Measurements from ENCODE around the gene TDRD12. TPM values are rescaled to one million over a fixed set of nuclear protein-coding genes. Genes with fewer than 3 reads are reported as not detected.
"Not testable (repeated sequence)": the region's sequence is repeated elsewhere in the genome, so short reads cannot be mapped to it uniquely, and the experiment has no call there.

The TDRD12 gene
- total RNA-seq, 1 donor from 2014 or later: 1.6 TPM

DNA sequence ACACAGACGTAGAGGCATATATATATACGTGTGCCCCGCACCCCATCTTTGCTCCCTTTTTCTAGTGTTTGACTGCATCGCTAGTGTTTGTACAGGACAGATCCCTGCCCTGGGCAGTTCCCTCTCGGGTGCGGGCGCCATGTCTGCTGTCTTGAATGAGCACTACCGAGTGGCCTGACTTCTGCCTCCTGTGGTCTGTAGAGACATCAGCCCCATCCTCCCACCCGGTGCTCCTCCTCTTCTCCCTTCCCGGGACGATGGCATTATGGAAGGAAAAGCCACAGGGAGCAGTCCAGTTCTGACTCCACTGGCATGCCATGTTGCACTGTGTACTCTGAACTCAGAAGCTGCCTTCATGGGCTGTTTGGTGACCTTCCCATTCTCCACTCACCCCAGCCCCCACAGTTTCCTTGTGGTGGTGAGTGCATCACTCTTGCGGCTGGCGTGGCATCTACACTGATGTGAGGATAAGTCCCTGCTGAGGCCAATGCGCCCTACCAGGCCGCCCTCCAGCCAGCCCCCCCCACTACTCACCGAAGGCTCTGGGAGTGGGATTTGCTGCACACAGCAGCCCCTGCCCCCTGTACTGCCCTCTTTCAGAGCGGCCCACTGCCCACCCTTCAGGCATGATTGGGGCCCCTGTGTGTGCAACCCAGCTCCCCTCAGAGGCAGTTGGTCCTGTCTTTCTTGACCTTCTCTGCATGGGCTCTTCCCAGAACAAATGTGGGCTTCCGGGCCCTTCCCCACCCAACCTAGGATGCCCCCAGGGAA lies 25.2 kb downstream of the TDRD12 start:
- Histone ChIP-seq H3K9me3 (ENCODE audit: control insufficient read depth in 3 of 3, low read length in 3 of 3) (no peaks in the 10 kb centered on the region), H3K9ac (ENCODE audit: low read depth in 1 of 3, low read length in 3 of 3) (no peak overlapping the region), H3K27me3 (ENCODE audit: control insufficient read depth in 3 of 3, insufficient read depth in 3 of 3, low read length in 3 of 3) (peaks cover 7 to 17% (median 8%) of the 10 kb centered on the region in 3 donors), H3K27ac (ENCODE audit: low read depth, low read length) (no peak overlapping the region), H3K4me1 (ENCODE audit: control insufficient read depth in 3 of 3, insufficient read depth in 3 of 3, low read length in 3 of 3) (no peaks in the 10 kb centered on the region), H3K4me3 (ENCODE audit: low read length in 3 of 3) (no peak overlapping the region), H3K36me3 (ENCODE audit: control insufficient read depth in 3 of 3, insufficient read depth in 3 of 3, low read length in 3 of 3) (no peaks in the 10 kb centered on the region)

DNA sequence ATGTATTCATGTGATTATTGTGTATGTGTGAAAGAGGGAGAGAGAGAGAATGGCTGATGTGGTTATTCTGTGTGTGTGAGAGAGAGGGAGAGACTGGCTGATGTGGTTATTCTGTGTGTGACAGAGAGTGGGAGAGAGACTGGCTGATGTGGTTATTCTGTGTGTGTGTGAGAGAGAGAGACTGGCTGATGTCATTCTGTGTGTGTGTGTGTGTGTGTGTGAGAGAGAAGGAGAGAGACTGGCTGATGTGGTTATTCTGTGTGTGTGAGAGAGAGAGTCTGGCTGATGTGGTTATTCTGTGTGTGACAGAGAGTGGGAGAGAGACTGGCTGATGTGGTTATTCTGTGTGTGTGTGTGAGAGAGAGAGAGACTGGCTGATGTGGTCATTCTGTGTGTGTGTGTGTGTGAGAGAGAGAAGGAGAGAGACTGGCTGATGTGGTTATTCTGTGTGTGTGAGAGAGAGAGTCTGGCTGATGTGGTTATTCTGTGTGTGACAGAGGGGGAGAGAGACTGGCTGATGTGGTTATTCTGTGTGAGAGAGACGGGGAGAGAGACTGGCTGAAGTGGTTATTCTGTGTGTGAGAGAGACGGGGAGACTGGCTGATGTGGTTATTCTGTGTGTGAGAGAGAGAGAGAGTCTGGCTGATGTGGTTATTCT lies 26.2 kb downstream of the TDRD12 start:
- not testable (repeated sequence) for H3K4me1 ChIP-seq (ENCODE audit: control insufficient read depth in 3 of 3, insufficient read depth in 3 of 3, low read length in 3 of 3); H3K4me3 ChIP-seq (ENCODE audit: low read length in 3 of 3); H3K27ac ChIP-seq (ENCODE audit: low read depth, low read length); H3K9ac ChIP-seq (ENCODE audit: low read depth in 1 of 3, low read length in 3 of 3); H3K36me3 ChIP-seq (ENCODE audit: control insufficient read depth in 3 of 3, insufficient read depth in 3 of 3, low read length in 3 of 3); H3K9me3 ChIP-seq (ENCODE audit: control insufficient read depth in 3 of 3, low read length in 3 of 3)
- peaks cover 7 to 19% (median 8%) of the 10 kb centered on the region in 3 donors for H3K27me3 ChIP-seq (ENCODE audit: control insufficient read depth in 3 of 3, insufficient read depth in 3 of 3, low read length in 3 of 3)

DNA sequence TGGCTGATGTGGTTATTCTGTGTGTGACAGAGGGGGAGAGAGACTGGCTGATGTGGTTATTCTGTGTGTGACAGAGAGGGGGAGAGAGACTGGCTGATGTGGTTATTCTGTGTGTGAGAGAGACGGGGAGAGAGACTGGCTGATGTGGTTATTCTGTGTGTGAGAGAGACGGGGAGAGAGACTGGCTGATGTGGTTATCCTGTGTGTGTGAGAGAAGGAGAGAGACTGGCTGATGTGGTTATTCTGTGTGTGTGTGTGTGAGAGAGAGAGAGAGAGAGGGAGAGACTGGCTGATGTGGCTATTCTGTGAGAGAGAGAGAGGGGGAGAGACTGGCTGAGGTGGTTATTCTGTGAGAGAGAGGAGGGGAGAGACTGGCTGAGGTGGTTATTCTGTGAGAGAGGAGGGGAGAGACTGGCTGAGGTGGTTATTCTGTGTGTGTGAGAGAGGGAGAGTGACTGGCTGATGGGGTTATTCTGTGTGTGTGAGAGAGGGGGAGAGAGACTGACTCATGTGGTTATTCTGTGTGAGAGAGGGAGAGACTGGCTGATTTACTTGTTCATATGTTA lies 27.1 kb downstream of the TDRD12 start:
- peaks cover 7 to 19% (median 8%) of the 10 kb centered on the region in 3 donors for H3K27me3 ChIP-seq (ENCODE audit: control insufficient read depth in 3 of 3, insufficient read depth in 3 of 3, low read length in 3 of 3)
- not testable (repeated sequence) for H3K27ac ChIP-seq (ENCODE audit: low read depth, low read length); H3K4me1 ChIP-seq (ENCODE audit: control insufficient read depth in 3 of 3, insufficient read depth in 3 of 3, low read length in 3 of 3); H3K4me3 ChIP-seq (ENCODE audit: low read length in 3 of 3); H3K36me3 ChIP-seq (ENCODE audit: control insufficient read depth in 3 of 3, insufficient read depth in 3 of 3, low read length in 3 of 3); H3K9me3 ChIP-seq (ENCODE audit: control insufficient read depth in 3 of 3, low read length in 3 of 3); H3K9ac ChIP-seq (ENCODE audit: low read depth in 1 of 3, low read length in 3 of 3)

DNA sequence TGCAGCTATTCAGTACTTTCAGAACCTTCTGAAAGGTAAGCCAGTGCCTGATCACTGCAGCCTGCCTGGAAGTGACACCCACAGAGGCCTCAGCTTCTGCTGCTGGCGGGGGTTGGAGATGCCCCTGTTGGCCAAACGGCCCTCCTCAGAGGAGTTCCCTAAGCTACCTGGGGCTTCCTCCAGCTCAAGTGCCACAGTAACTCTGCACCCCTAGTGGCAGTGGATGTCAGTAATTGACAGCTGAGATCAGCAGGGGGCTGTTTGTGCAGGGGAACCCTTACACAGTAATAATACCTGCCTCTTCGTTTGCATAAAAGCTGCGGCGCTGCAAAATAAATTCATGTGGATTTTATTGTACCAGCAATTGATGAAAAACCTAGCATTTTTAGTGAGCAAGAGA lies 28.9 kb downstream of the TDRD12 start:
- no peak overlapping the region for H3K4me3 ChIP-seq (ENCODE audit: low read length in 3 of 3)
- no peaks in the 10 kb centered on the region for H3K4me1 ChIP-seq (ENCODE audit: control insufficient read depth in 3 of 3, insufficient read depth in 3 of 3, low read length in 3 of 3)
- no peaks in the 10 kb centered on the region for H3K9me3 ChIP-seq (ENCODE audit: control insufficient read depth in 3 of 3, low read length in 3 of 3)
- no peaks in the 10 kb centered on the region for H3K36me3 ChIP-seq (ENCODE audit: control insufficient read depth in 3 of 3, insufficient read depth in 3 of 3, low read length in 3 of 3)
- peaks cover 7 to 19% (median 8%) of the 10 kb centered on the region in 3 donors for H3K27me3 ChIP-seq (ENCODE audit: control insufficient read depth in 3 of 3, insufficient read depth in 3 of 3, low read length in 3 of 3)
- no peak overlapping the region for H3K9ac ChIP-seq (ENCODE audit: low read depth in 1 of 3, low read length in 3 of 3)
- no peak overlapping the region for H3K27ac ChIP-seq (ENCODE audit: low read depth, low read length)

DNA sequence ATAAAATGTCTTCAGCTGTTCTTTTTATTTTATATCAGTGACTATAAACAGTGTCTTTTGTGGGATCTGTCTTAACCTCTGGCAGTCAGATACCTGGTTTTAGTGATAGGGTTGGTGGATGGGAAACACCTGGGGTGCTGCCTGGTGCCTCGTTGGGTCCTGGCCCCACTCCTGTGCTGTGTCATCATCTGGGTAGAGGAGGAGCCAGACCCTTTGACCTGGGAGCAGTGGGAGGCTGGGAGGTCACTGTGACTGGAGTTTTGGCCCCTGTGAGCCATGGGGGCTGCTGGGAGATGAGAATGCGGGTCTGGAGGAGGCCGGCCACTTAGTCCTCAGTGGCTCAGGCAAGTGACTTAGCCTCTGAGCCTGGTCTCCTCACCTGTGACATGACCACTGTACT lies 29.4 kb downstream of the TDRD12 start:
- H3K4me1 ChIP-seq (ENCODE audit: control insufficient read depth in 3 of 3, insufficient read depth in 3 of 3, low read length in 3 of 3): no peaks in the 10 kb centered on the region
- H3K27me3 ChIP-seq (ENCODE audit: control insufficient read depth in 3 of 3, insufficient read depth in 3 of 3, low read length in 3 of 3): peaks cover 7 to 19% (median 8%) of the 10 kb centered on the region in 3 donors
- H3K36me3 ChIP-seq (ENCODE audit: control insufficient read depth in 3 of 3, insufficient read depth in 3 of 3, low read length in 3 of 3): no peaks in the 10 kb centered on the region
- no peak overlapping the region for H3K9ac ChIP-seq (ENCODE audit: low read depth in 1 of 3, low read length in 3 of 3)
- no peak overlapping the region for H3K27ac ChIP-seq (ENCODE audit: low read depth, low read length)
- no peaks in the 10 kb centered on the region for H3K9me3 ChIP-seq (ENCODE audit: control insufficient read depth in 3 of 3, low read length in 3 of 3)
- no peak overlapping the region for H3K4me3 ChIP-seq (ENCODE audit: low read length in 3 of 3)

DNA sequence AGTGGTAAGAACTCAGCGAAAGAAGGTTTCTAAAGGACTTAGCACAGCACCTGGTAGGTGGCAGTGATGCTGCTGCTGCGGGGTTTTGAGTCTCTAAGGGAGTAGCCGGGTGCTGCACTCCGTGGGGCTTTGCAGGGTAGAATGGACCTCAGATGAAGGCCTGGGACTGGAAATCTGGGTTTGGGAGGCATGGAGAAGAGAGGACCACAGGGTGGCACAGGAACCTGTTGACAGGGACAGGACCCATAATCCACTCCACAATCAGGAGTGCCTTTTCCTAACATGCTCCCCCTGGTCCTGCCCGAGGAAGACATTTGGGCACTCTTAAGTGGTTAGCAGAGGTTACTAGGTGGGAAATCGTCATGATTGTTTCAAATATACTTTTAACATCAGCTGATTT lies 29.8 kb downstream of the TDRD12 start:
- Histone ChIP-seq H3K27me3 (ENCODE audit: control insufficient read depth in 3 of 3, insufficient read depth in 3 of 3, low read length in 3 of 3) (peaks cover 7 to 19% (median 8%) of the 10 kb centered on the region in 3 donors), H3K4me1 (ENCODE audit: control insufficient read depth in 3 of 3, insufficient read depth in 3 of 3, low read length in 3 of 3) (no peaks in the 10 kb centered on the region), H3K27ac (ENCODE audit: low read depth, low read length) (no peak overlapping the region), H3K36me3 (ENCODE audit: control insufficient read depth in 3 of 3, insufficient read depth in 3 of 3, low read length in 3 of 3) (no peaks in the 10 kb centered on the region), H3K4me3 (ENCODE audit: low read length in 3 of 3) (no peak overlapping the region), H3K9me3 (ENCODE audit: control insufficient read depth in 3 of 3, low read length in 3 of 3) (no peaks in the 10 kb centered on the region), H3K9ac (ENCODE audit: low read depth in 1 of 3, low read length in 3 of 3) (no peak overlapping the region)

DNA sequence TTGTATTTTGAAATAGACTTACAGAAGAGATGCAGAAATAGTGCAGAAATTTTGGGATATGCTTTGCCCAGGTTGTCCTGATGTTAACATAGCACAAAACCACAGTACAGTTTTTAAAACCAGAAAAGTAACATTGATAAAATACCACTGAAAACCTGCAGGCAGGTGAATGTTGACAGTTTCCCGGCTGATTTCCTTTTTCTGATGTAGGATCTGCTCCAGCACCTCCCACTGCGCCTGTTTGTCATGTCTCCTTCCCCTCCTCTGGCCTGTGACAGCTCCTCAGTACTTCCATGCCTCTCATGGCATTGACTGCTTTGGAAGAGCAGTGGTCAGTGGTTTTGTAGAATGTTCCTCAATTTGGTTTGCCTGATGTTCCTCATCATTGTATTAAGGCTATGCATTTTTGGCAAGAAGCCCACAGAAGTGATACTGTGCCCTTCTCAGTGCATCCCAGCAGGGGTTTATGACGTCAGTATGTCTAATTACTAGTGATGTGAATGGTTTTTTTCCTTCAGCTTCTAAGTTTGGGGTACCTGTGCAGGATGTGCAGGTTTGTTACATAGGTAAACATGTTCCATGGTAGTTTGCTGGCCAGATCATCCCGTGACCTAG lies 31.0 kb downstream of the TDRD12 start:
- H3K36me3 ChIP-seq (ENCODE audit: control insufficient read depth in 3 of 3, insufficient read depth in 3 of 3, low read length in 3 of 3): no peaks in the 10 kb centered on the region
- H3K9me3 ChIP-seq (ENCODE audit: control insufficient read depth in 3 of 3, low read length in 3 of 3): no peaks in the 10 kb centered on the region
- H3K27ac ChIP-seq (ENCODE audit: low read depth, low read length): no peak overlapping the region
- H3K4me3 ChIP-seq (ENCODE audit: low read length in 3 of 3): no peak overlapping the region
- H3K4me1 ChIP-seq (ENCODE audit: control insufficient read depth in 3 of 3, insufficient read depth in 3 of 3, low read length in 3 of 3): no peaks in the 10 kb centered on the region
- peaks cover 7 to 16% (median 8%) of the 10 kb centered on the region in 3 donors for H3K27me3 ChIP-seq (ENCODE audit: control insufficient read depth in 3 of 3, insufficient read depth in 3 of 3, low read length in 3 of 3)
- no peak overlapping the region for H3K9ac ChIP-seq (ENCODE audit: low read depth in 1 of 3, low read length in 3 of 3)

DNA sequence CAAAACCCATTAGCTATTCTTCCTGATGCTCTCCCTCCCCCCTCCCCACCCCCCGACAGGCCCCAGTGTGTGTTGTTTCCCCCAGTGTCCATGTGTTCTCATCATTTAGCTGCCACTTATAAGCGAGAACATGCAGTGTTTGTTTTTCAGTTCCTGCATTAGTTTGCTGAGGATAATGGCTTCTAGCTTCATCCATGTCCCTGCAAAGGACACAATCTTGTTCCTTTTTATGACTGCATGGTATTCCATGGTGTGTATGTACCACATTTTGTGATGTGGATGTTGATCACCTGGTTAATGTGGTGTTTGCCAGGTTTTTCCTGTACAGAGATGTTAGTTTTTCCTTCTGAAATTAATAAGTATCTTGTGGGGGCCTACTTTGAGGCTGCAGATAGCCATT lies 31.5 kb downstream of the TDRD12 start:
- no peak overlapping the region for H3K27ac ChIP-seq (ENCODE audit: low read depth, low read length)
- no peaks in the 10 kb centered on the region for H3K36me3 ChIP-seq (ENCODE audit: control insufficient read depth in 3 of 3, insufficient read depth in 3 of 3, low read length in 3 of 3)
- peaks cover 7 to 16% (median 8%) of the 10 kb centered on the region in 3 donors for H3K27me3 ChIP-seq (ENCODE audit: control insufficient read depth in 3 of 3, insufficient read depth in 3 of 3, low read length in 3 of 3)
- no peaks in the 10 kb centered on the region for H3K9me3 ChIP-seq (ENCODE audit: control insufficient read depth in 3 of 3, low read length in 3 of 3)
- no peak overlapping the region for H3K9ac ChIP-seq (ENCODE audit: low read depth in 1 of 3, low read length in 3 of 3)
- H3K4me3 ChIP-seq (ENCODE audit: low read length in 3 of 3): no peak overlapping the region
- no peaks in the 10 kb centered on the region for H3K4me1 ChIP-seq (ENCODE audit: control insufficient read depth in 3 of 3, insufficient read depth in 3 of 3, low read length in 3 of 3)

DNA sequence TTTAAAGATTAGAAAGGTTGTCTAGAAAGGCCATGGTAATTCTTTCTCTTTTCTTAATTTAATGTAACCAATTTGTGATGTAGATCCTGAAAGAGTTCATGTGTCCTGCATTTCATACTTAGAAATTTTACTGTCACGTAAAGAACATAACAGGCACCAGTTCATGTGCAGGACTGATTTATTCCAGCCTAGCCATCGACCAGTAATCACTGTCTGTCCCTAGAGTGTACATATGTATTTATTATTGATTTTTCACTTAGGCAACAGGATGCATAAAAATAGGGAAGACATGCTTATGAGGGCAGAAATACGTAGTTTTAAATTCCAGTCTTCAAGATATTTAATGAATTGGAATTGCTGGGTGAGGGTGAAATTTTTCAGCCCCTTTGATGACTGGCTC lies 37.6 kb downstream of the TDRD12 start:
- H3K9ac ChIP-seq (ENCODE audit: low read depth in 1 of 3, low read length in 3 of 3): no peak overlapping the region
- no peak overlapping the region for H3K27ac ChIP-seq (ENCODE audit: low read depth, low read length)
- H3K9me3 ChIP-seq (ENCODE audit: control insufficient read depth in 3 of 3, low read length in 3 of 3): peaks cover 0 to 4% (median 0%) of the 10 kb centered on the region in 3 donors
- H3K27me3 ChIP-seq (ENCODE audit: control insufficient read depth in 3 of 3, insufficient read depth in 3 of 3, low read length in 3 of 3): no peaks in the 10 kb centered on the region
- H3K4me1 ChIP-seq (ENCODE audit: control insufficient read depth in 3 of 3, insufficient read depth in 3 of 3, low read length in 3 of 3): no peaks in the 10 kb centered on the region
- H3K4me3 ChIP-seq (ENCODE audit: low read length in 3 of 3): no peak overlapping the region
- H3K36me3 ChIP-seq (ENCODE audit: control insufficient read depth in 3 of 3, insufficient read depth in 3 of 3, low read length in 3 of 3): no peaks in the 10 kb centered on the region

DNA sequence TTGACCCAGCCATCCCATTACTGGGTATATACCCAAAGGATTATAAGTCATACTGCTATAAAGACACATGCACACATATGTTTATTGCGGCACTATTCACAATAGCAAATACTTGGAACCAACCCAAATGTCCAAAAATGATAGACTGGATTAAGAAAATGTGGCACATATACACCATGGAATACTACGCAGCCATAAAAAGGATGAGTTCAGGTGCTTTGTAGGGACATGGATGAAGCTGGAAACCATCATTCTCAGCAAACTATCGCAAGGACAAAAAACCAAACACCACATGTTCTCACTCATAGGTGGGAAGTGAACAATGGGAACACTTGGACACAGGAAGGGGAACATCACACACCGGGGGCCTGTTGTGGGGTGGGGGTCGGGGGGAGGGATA lies 45.8 kb downstream of the TDRD12 start:
- not testable (repeated sequence) for H3K4me1 ChIP-seq (ENCODE audit: control insufficient read depth in 3 of 3, insufficient read depth in 3 of 3, low read length in 3 of 3); H3K9ac ChIP-seq (ENCODE audit: low read depth in 1 of 3, low read length in 3 of 3); H3K36me3 ChIP-seq (ENCODE audit: control insufficient read depth in 3 of 3, insufficient read depth in 3 of 3, low read length in 3 of 3); H3K27me3 ChIP-seq (ENCODE audit: control insufficient read depth in 3 of 3, insufficient read depth in 3 of 3, low read length in 3 of 3); H3K27ac ChIP-seq (ENCODE audit: low read depth, low read length); H3K9me3 ChIP-seq (ENCODE audit: control insufficient read depth in 3 of 3, low read length in 3 of 3); H3K4me3 ChIP-seq (ENCODE audit: low read length in 3 of 3)

Data from skeletal muscle tissue (tissue), 4 donors.